Fibroblast of the aortic adventitia (primary cell): ENCODE data around the gene SH2D2A. TPM values are rescaled to one million over a fixed set of nuclear protein-coding genes. Genes with fewer than 3 reads are reported as not detected.

Experiments used
- DNase-seq: peaks from one replicate; pipeline ENCODE4 v3.0.0-alpha.2; 2010; ENCODE audit warnings: low read depth
- H3K4me3 ChIP-seq: 2 replicates; pipeline ENCODE4 v1.5.1; 2011; ENCODE audit warnings: low read depth, mild to moderate bottlenecking, control low read depth, low read length, moderate library complexity
- total RNA-seq: library from RNA; depleted of rRNA; stranded (reverse); fragments of >200 nt; gene quantifications from 2 replicates; pipeline ENCODE4 v1.2.3, GENCODE V29; 2012; ENCODE audit warnings: low replicate concordance
- TF ChIP-seq, protein P1 (sequence below): IDR thresholded peaks from 2 replicates; pipeline ENCODE4 v1.5.1; 2011; ENCODE audit warnings: mild to moderate bottlenecking, low read length, control low read depth, inconsistent platforms; ENCODE audit not compliant: insufficient read depth

Gene SH2D2A
- total RNA-seq, 1 donor = not detected

DNA sequence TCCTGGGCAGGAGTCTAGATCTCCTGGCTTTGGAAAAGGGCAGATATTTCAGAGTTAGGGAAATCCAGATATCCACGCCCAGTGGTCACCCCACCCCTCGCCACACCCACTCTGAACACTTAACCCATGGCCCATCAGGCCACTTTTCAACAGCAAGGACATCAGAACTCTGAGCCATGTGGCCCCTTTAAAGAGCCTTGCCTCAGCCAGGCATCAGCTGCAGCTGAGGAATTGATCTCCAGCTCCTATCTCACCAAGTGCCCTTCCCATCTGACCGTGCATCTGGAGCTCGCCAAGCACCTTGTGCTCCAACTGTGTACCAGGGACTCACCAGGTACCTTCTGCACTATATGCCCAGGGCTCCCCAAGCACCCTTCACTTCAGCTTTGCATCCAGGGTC is 20.2 kb upstream of the SH2D2A start:
- no peak overlapping the region for H3K4me3 ChIP-seq
- no peak for DNase-seq
- TF ChIP-seq, protein P1, sequence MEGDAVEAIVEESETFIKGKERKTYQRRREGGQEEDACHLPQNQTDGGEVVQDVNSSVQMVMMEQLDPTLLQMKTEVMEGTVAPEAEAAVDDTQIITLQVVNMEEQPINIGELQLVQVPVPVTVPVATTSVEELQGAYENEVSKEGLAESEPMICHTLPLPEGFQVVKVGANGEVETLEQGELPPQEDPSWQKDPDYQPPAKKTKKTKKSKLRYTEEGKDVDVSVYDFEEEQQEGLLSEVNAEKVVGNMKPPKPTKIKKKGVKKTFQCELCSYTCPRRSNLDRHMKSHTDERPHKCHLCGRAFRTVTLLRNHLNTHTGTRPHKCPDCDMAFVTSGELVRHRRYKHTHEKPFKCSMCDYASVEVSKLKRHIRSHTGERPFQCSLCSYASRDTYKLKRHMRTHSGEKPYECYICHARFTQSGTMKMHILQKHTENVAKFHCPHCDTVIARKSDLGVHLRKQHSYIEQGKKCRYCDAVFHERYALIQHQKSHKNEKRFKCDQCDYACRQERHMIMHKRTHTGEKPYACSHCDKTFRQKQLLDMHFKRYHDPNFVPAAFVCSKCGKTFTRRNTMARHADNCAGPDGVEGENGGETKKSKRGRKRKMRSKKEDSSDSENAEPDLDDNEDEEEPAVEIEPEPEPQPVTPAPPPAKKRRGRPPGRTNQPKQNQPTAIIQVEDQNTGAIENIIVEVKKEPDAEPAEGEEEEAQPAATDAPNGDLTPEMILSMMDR = no peak

DNA sequence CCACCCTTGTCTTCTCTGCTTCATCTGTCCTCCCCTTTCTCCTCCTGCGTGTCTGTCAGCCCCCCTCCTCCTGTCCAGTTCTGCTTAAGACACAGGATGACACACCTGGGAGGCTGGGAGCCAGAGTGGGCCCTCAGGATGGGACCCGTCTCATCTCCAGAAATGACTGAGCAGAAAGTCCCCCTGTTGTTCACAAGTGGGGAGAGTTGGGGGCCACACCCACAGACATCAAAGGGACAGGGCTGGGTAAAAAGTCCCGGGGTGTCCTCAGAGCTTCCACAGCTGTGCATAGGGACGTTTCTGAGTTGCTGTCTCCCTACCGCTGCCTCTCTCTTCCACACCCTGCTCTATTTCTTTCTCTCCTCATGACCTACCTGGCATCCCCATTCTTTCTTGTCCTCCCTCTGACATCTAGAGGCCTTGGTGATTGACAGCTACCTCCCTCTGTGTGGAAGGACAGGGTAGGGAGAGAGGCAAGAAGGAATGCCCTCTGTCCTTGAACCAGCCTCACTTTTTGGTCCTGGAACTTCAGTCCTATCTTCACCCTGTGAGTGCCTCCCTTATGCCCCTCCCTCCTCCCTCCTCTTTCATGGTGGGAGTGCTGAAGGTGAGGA is 19.5 kb upstream of the SH2D2A start:
- TF ChIP-seq, protein P1 = no peak
- no peak overlapping the region for H3K4me3 ChIP-seq
- DNase-seq = no peak

DNA sequence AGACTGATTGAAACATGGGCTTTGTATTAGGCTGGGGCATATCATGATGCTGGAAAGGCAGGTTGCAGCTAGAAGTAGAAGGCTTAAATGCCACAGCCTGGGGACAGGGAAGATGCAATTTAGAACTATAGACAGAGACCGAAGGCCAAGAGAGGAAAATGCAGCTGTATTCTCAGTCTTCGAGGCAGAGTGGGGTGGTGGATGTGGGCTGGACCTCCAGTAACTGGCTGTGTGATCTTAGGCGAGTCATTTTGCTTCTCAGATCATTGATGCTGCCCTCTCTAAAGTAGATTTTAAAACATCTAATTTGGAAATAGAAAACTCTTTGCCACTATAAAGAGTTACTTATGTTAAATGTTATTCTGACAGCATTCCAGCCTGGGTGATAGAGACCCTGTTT is 17.7 kb upstream of the SH2D2A start:
- H3K4me3 ChIP-seq = no peak overlapping the region
- TF ChIP-seq, protein P1 = no peak
- DNase-seq = no peak

DNA sequence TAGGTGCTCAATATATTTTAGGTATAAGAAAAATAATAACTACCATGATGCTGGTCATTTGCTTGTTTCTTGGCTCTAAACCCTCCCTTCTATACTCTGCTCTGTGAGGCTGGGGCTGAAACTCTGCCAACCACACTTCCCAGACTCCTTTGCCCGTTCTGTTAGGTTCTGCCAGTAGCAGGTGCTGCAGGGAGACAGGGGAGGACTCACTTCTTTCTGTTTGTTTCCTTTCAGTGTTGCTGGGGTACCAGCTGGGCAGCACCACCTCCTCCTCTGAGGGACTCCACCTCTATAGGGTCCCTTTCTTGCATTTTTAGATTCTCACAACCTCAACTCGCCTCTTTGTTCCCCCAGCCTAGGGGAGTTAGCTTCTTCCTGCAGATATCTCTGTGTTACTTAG is 17.0 kb upstream of the SH2D2A start:
- TF ChIP-seq, protein P1 = no peak
- H3K4me3 ChIP-seq = no peak overlapping the region
- no peak for DNase-seq

DNA sequence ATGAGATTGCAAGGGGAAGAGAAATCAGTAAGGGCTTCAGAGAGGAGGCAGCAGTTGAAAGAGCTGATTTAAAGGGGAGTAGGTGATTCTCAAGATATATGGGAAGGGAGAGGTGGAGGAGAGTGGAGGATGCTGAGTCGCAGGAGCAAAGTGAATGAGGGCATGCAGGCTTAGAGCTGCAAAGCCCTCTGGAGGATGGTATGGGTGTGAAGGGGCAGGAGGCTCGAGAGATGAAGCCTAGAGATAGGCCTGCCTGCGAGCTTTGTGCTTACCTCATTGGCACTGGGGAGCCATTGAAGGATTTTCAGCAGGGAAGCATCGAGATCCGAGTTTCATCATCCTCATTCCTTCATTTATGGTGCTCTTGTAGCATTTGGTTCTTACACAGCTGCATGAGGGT is 15.8 kb upstream of the SH2D2A start:
- no peak for DNase-seq
- TF ChIP-seq, protein P1 = no peak
- no peak overlapping the region for H3K4me3 ChIP-seq

DNA sequence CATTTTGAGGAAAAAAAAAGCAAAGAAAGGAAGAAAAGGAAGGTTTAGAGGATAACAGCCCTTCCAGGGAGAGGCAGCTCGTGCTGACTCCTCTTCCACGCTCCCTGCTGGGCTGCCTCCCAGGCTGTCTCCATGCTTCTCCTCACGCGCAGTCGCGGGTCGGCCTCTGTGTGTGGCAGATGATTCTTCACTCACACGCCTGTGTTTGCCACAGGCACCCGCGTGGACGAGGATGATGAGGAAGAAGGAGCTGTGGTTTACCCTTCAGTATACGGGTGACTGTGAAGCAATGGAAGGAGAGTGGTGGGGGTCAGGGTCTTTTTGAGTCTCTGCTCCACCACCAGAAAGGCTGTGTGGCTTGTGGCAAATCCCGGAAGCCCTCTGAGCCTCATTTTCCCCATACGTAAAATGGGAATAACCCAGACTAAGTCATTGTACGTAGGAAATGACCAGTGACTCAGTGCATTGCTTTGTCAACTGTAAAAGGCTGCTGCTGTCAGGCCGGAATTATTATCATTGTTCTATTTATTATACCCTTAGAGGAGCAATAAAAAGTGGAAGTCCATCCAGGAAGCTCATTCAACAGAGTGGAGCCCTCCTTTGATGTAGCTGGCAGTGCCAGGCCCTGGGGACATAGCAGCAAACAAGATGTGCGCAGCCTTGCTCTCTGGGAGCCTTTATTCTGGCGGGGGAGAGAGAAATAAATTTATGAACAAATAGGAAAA is 11.9 kb upstream of the SH2D2A start:
- TF ChIP-seq, protein P1 = no peak
- DNase-seq = no peak
- no peak overlapping the region for H3K4me3 ChIP-seq
